IMR-90 (cell line): Measurements from ENCODE around the gene VPS4B. TPM values are rescaled to one million over a fixed set of nuclear protein-coding genes. Genes with fewer than 3 reads are reported as not detected.

Experiments used
- ATAC-seq: fragments of 200-7000 bp; cut with Tn5 transposase; 2 replicates; pipeline ENCODE4 v1.9.1; 2020; ENCODE audit warnings: low read depth, mild to moderate bottlenecking, moderate library complexity
- BruUV-seq: library from RNA; stranded (reverse); fragments of 400-500 nt; replicated peaks from 2 replicates; lab custom pipeline; 2021; lab: Mats Ljungman, UMichigan
- CTCF ChIA-PET: fragments of 300-600 bp; formaldehyde crosslinking; extraction: SDS; loops from one replicate; lab custom pipeline; 2021; ENCODE audit warnings: antibody characterized with exemption; lab: Yijun Ruan, JAX
- POLR2A ChIA-PET: fragments of 300-600 bp; sonication (Branson Sonifier 250); formaldehyde crosslinking; loops from one replicate; lab custom pipeline; 2022; ENCODE audit warnings: antibody characterized with exemption; ENCODE audit not compliant: unreplicated experiment; lab: Charles Lee
- DNase-seq: peaks from one replicate; pipeline ENCODE4 v3.0.0; 2013
- H2AFZ ChIP-seq: replicated peaks from 2 replicates; pipeline ENCODE3; 2013; ENCODE audit warnings: low read length, mild to moderate bottlenecking; ENCODE audit not compliant: poor library complexity
- H2AK5ac ChIP-seq: 2 replicates; pipeline ENCODE4 v1.6.1; 2013; ENCODE audit warnings: low read depth, low read length, inconsistent platforms
- H2AK9ac ChIP-seq: replicated peaks from 2 replicates; pipeline ENCODE3; 2013; ENCODE audit warnings: mild to moderate bottlenecking, low read depth, low read length, moderate library complexity; ENCODE audit not compliant: poor library complexity
- H2BK120ac ChIP-seq: 2 replicates; pipeline ENCODE4 v1.6.1; 2013; ENCODE audit warnings: low read depth, low read length, inconsistent platforms
- H2BK15ac ChIP-seq: 3 replicates; pipeline ENCODE4 v1.6.1; 2013; ENCODE audit warnings: low read depth, low read length, inconsistent platforms
- H2BK20ac ChIP-seq: 2 replicates; pipeline ENCODE4 v1.6.1; 2013; ENCODE audit warnings: low read depth, mild to moderate bottlenecking, inconsistent platforms, low read length, moderate library complexity
- H2BK5ac ChIP-seq: 2 replicates; pipeline ENCODE4 v1.6.1; 2013; ENCODE audit warnings: mild to moderate bottlenecking, low read depth, low read length, inconsistent platforms; ENCODE audit not compliant: poor library complexity, severe bottlenecking
- H3K14ac ChIP-seq: replicated peaks from 2 replicates; pipeline ENCODE4 v1.6.1; 2013; ENCODE audit warnings: low read depth, low read length, inconsistent platforms
- H3K18ac ChIP-seq: 2 replicates; pipeline ENCODE4 v1.6.1; 2013; ENCODE audit warnings: low read depth, low read length, control low read depth
- H3K23ac ChIP-seq: 2 replicates; pipeline ENCODE4 v1.6.1; 2013; ENCODE audit warnings: low read depth, low read length, inconsistent platforms
- H3K27ac ChIP-seq: 2 replicates; pipeline ENCODE4 v1.5.1; 2013; ENCODE audit warnings: mild to moderate bottlenecking, control low read depth, low read length; ENCODE audit not compliant: insufficient read depth
- H3K27me3 ChIP-seq: 2 replicates; pipeline ENCODE4 v1.6.1; 2013; ENCODE audit warnings: low read length; ENCODE audit not compliant: control insufficient read depth, insufficient read depth
- H3K36me3 ChIP-seq: 2 replicates; pipeline ENCODE4 v1.6.1; 2013; ENCODE audit warnings: low read length, mixed read lengths; ENCODE audit not compliant: control insufficient read depth, insufficient read depth
- H3K4ac ChIP-seq: 2 replicates; pipeline ENCODE4 v1.6.1; 2013; ENCODE audit warnings: low read depth, low read length, inconsistent platforms
- H3K4me1 ChIP-seq: 2 replicates; pipeline ENCODE4 v1.6.1; 2013; ENCODE audit warnings: low read length, mixed read lengths; ENCODE audit not compliant: control insufficient read depth, insufficient read depth
- H3K4me2 ChIP-seq: 2 replicates; pipeline ENCODE4 v1.6.1; 2013; ENCODE audit warnings: low read depth, mild to moderate bottlenecking, control low read depth, low read length, moderate library complexity
- H3K4me3 ChIP-seq: 2 replicates; pipeline ENCODE4 v1.5.1; 2013; ENCODE audit warnings: low read depth, mild to moderate bottlenecking, control low read depth, low read length, moderate library complexity; ENCODE audit not compliant: insufficient read depth
- H3K56ac ChIP-seq: 2 replicates; pipeline ENCODE4 v1.6.1; 2013; ENCODE audit warnings: low read length, inconsistent platforms; ENCODE audit not compliant: insufficient read depth; ENCODE audit errors: extremely low read depth
- H3K79me1 ChIP-seq, 2 experiments: 2 replicates each; pipeline ENCODE4 v1.6.1; 2013; ENCODE audit warnings: low read length in 2 of 2, inconsistent platforms in 1 of 2, low read depth in 1 of 2
- H3K9ac ChIP-seq: 2 replicates; pipeline ENCODE4 v1.6.1; 2013; ENCODE audit warnings: low read depth, low read length, control low read depth
- H3K9me1 ChIP-seq: 2 replicates; pipeline ENCODE4 v1.6.1; 2013; ENCODE audit warnings: low read length, inconsistent platforms; ENCODE audit not compliant: insufficient read depth
- H3K9me3 ChIP-seq: 2 replicates; pipeline ENCODE4 v1.6.1; 2013; ENCODE audit warnings: low read length; ENCODE audit not compliant: control insufficient read depth, insufficient read depth
- H4K20me1 ChIP-seq: 2 replicates; pipeline ENCODE4 v1.6.1; 2013; ENCODE audit warnings: low read length, inconsistent platforms; ENCODE audit not compliant: insufficient read depth
- H4K5ac ChIP-seq: 2 replicates; pipeline ENCODE4 v1.6.1; 2013; ENCODE audit warnings: mild to moderate bottlenecking, low read depth, low read length, control low read depth
- H4K8ac ChIP-seq, 2 experiments: 2 replicates each; pipeline ENCODE4 v1.6.1; 2013; ENCODE audit warnings: low read depth in 2 of 2, low read length in 2 of 2, control low read depth in 1 of 2, inconsistent platforms in 1 of 2
- H4K91ac ChIP-seq: 2 replicates; pipeline ENCODE4 v1.6.1; 2013; ENCODE audit warnings: low read depth, low read length, inconsistent platforms; ENCODE audit not compliant: insufficient read depth
- BHLHE40 ChIP-seq: fragments of 150-350 bp; IDR thresholded peaks from 2 replicates; pipeline ENCODE4 v1.6.1; 2016; ENCODE audit warnings: mild to moderate bottlenecking, low read depth, low read length
- CEBPB ChIP-seq: IDR thresholded peaks from 2 replicates; pipeline ENCODE4 v1.6.1; 2012; ENCODE audit warnings: low read depth, low read length, improper control_type of control experiment
- CHD1 ChIP-seq: IDR thresholded peaks from 2 replicates; pipeline ENCODE4 v1.6.1; 2012; ENCODE audit warnings: low read depth, low read length, improper control_type of control experiment
- FOS ChIP-seq: fragments of 150-350 bp; IDR thresholded peaks from 2 replicates; pipeline ENCODE4 v1.6.1; 2016; ENCODE audit warnings: low read depth, low read length
- MAFK ChIP-seq: IDR thresholded peaks from 2 replicates; pipeline ENCODE4 v1.6.1; 2012; ENCODE audit warnings: low read depth, low read length, improper control_type of control experiment
- MAZ ChIP-seq: IDR thresholded peaks from 2 replicates; pipeline ENCODE4 v1.6.1; 2012; ENCODE audit warnings: low read depth, mild to moderate bottlenecking, low read length, improper control_type of control experiment, moderate library complexity, borderline replicate concordance
- MXI1 ChIP-seq: IDR thresholded peaks from 2 replicates; pipeline ENCODE4 v1.6.1; 2012; ENCODE audit warnings: low read depth, mild to moderate bottlenecking, low read length, moderate library complexity, borderline replicate concordance
- NFE2L2 ChIP-seq: fragments of 150-350 bp; IDR thresholded peaks from 2 replicates; pipeline ENCODE4 v1.6.1; 2016; ENCODE audit warnings: low read depth, mild to moderate bottlenecking, low read length
- POLR2A ChIP-seq: IDR thresholded peaks from 2 replicates; pipeline ENCODE4 v1.6.1; 2012; ENCODE audit warnings: mild to moderate bottlenecking, low read depth, low read length
- RAD21 ChIP-seq: IDR thresholded peaks from 2 replicates; pipeline ENCODE4 v1.6.1; 2012; ENCODE audit warnings: low read length, improper control_type of control experiment
- RCOR1 ChIP-seq: IDR thresholded peaks from 2 replicates; pipeline ENCODE4 v1.6.1; 2012; ENCODE audit warnings: mild to moderate bottlenecking, low read length, improper control_type of control experiment; ENCODE audit not compliant: insufficient replicate concordance
- RFX5 ChIP-seq: IDR thresholded peaks from 2 replicates; pipeline ENCODE4 v1.8.0; 2012; ENCODE audit warnings: low read depth, mild to moderate bottlenecking, low read length, moderate library complexity
- SMC3 ChIP-seq: fragments of 150-350 bp; IDR thresholded peaks from 2 replicates; pipeline ENCODE4 v1.6.1; 2016; ENCODE audit warnings: low read depth, mild to moderate bottlenecking, antibody characterized with exemption, low read length, moderate library complexity
- WGBS, 2 experiments: methylation state at CpG; one replicate each; pipeline versions ENCODE4 v1.1.5 to v1.1.7; 2013; ENCODE audit warnings: missing lambda C conversion rate in 2 of 2; ENCODE audit not compliant: insufficient read length in 1 of 2; ENCODE audit errors: extremely low coverage in 2 of 2; 5-methylcytosine and 5-hydroxymethylcytosine counted together
- dilution Hi-C: fragments of 300-500 bp; cut with HindIII; formaldehyde crosslinking; loops from one replicate; pipeline ENCODE4 v1.14.3; 2018; ENCODE audit warnings: low sequenced_read_pairs; ENCODE audit not compliant: unreplicated experiment
- in situ Hi-C: fragments of 300-500 bp; cut with MboI; formaldehyde crosslinking; loops from 3 replicates; pipeline ENCODE4 v1.14.3; 2019; ENCODE audit warnings: low sequenced_read_pairs, inconsistent platforms, mixed read lengths
- intact Hi-C: fragments of 100-400 bp; cut with micrococcal nuclease; formaldehyde crosslinking; loops from 2 replicates; pipeline ENCODE4 v1.10.0; 2022
- polyA plus RNA-seq, 3 experiments: library from polyadenylated mRNA; depleted of rRNA; stranded (reverse); fragments of >200 nt; gene quantifications; 2 replicates each; pipeline ENCODE4 v1.2.3, GENCODE V29; 2012; ENCODE audit warnings: low replicate concordance in 1 of 3
- total RNA-seq: library from RNA; depleted of rRNA; stranded (reverse); fragments of >200 nt; gene quantifications from 2 replicates; pipeline ENCODE4 v1.2.3, GENCODE V29; 2012
- TF ChIP-seq, protein P1 (sequence below): conservative IDR thresholded peaks from 2 replicates; pipeline ENCODE4 v1.5.1; 2012; ENCODE audit warnings: mild to moderate bottlenecking, low read depth, low read length, improper control_type of control experiment
- TF ChIP-seq, protein P2 (sequence below): fragments of 150-350 bp; IDR thresholded peaks from 2 replicates; pipeline ENCODE4 v1.6.1; 2016; ENCODE audit warnings: low read depth, mild to moderate bottlenecking, low read length, moderate library complexity, borderline replicate concordance
- TF ChIP-seq, protein P3 (sequence below): fragments of 150-350 bp; IDR thresholded peaks from 2 replicates; pipeline ENCODE4 v1.6.1; 2017; ENCODE audit warnings: mild to moderate bottlenecking, antibody characterized with exemption, low read length, low read depth

VPS4B gene
- total and polyA plus RNA-seq, 2 of the 4 experiments (the other 2 are of a cell fraction) = 16.2 to 31.5 TPM

DNA sequence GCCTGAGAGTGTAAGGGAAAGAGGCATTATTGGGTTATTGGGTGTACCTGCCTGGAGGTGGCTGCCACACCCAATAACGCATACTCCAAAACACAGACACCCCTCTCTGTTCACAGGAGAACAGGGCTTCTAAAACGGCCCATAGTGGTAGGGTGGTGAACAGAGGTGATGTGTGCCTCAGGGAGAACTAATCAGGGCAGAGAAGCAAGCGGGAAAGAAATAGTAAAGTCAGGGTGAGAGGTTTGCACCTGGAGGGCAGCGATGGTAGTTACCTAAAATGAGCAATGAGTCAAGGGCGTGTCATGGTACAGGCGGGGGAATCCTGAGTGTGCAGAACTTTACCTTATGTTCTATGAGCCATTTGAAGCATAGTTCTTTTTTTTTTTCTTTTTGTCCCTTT is 21.6 kb upstream of the VPS4B start:
- Histone ChIP-seq H3K23ac (no peak overlapping the region), H2AK5ac (no peak overlapping the region), H3K4ac (no peak overlapping the region), H2AK9ac (no peak overlapping the region), H3K4me1 (no peaks in the 10 kb centered on the region), H4K20me1 (no peaks in the 10 kb centered on the region), H2BK15ac (no peak overlapping the region), H3K18ac (no peak overlapping the region), H3K9me1 (no peaks in the 10 kb centered on the region), H3K27me3 (0 out of 2 replicates have a peak, but pooled peaks cover 2% of the 10 kb centered on the region), H2AFZ (no peak overlapping the region), H2BK120ac (no peak overlapping the region), H3K36me3 (no peaks in the 10 kb centered on the region; the same call in 1 of the 2 replicates), H3K9ac (no peak overlapping the region), H2BK5ac (no peak overlapping the region), H3K14ac (no peak overlapping the region), H3K9me3 (no peaks in the 10 kb centered on the region), H3K56ac (no peak overlapping the region), H3K79me1 (no peaks in the 10 kb centered on the region), H2BK20ac (no peak overlapping the region), H4K91ac (no peak overlapping the region), H3K27ac (no peak overlapping the region), H3K4me2 (no peak overlapping the region), H3K4me3 (no peak overlapping the region), H4K8ac (no peak overlapping the region), H4K5ac (no peak overlapping the region)
- no peak for ATAC-seq
- dilution Hi-C loops (no loop called here), intact Hi-C loops (no loop called here), in situ Hi-C loops (loop anchor here (5.0 kb wide), 1 partner anchor 317 kb away; no protein-coding TSS in a partner anchor)
- TF ChIP-seq POLR2A (no peak), MAFK (no peak), CHD1 (no peak), RAD21 (no peak), MXI1 (no peak), SMC3 (no peak), CEBPB (no peak), FOS (no peak), RFX5 (no peak), NFE2L2 (no peak), MAZ (no peak), BHLHE40 (no peak), RCOR1 (no peak)
- TF ChIP-seq, protein P1, sequence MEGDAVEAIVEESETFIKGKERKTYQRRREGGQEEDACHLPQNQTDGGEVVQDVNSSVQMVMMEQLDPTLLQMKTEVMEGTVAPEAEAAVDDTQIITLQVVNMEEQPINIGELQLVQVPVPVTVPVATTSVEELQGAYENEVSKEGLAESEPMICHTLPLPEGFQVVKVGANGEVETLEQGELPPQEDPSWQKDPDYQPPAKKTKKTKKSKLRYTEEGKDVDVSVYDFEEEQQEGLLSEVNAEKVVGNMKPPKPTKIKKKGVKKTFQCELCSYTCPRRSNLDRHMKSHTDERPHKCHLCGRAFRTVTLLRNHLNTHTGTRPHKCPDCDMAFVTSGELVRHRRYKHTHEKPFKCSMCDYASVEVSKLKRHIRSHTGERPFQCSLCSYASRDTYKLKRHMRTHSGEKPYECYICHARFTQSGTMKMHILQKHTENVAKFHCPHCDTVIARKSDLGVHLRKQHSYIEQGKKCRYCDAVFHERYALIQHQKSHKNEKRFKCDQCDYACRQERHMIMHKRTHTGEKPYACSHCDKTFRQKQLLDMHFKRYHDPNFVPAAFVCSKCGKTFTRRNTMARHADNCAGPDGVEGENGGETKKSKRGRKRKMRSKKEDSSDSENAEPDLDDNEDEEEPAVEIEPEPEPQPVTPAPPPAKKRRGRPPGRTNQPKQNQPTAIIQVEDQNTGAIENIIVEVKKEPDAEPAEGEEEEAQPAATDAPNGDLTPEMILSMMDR = no peak
- TF ChIP-seq, protein P2, sequence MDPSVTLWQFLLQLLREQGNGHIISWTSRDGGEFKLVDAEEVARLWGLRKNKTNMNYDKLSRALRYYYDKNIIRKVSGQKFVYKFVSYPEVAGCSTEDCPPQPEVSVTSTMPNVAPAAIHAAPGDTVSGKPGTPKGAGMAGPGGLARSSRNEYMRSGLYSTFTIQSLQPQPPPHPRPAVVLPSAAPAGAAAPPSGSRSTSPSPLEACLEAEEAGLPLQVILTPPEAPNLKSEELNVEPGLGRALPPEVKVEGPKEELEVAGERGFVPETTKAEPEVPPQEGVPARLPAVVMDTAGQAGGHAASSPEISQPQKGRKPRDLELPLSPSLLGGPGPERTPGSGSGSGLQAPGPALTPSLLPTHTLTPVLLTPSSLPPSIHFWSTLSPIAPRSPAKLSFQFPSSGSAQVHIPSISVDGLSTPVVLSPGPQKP = no peak
- TF ChIP-seq, protein P3, sequence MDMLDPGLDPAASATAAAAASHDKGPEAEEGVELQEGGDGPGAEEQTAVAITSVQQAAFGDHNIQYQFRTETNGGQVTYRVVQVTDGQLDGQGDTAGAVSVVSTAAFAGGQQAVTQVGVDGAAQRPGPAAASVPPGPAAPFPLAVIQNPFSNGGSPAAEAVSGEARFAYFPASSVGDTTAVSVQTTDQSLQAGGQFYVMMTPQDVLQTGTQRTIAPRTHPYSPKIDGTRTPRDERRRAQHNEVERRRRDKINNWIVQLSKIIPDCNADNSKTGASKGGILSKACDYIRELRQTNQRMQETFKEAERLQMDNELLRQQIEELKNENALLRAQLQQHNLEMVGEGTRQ = no peak
- POLR2A ChIA-PET = no interaction called here
- DNase-seq = no peak
- CTCF ChIA-PET = interaction anchor here (1.2 kb wide), 1 partner anchor 46 kb away, joined by 4 read pairs; no protein-coding TSS in a partner anchor
- WGBS, 2 experiments = 50% methylated on average over 1 of the region's 6 CpGs; no CpG with 5 or more reads in 1 of the 2 experiments
- no TSS peak for BruUV-seq
